CD4-positive, alpha-beta T cell (primary cell): ENCODE results near the gene ERN2. TPM values are rescaled to one million over a fixed set of nuclear protein-coding genes. Genes with fewer than 3 reads are reported as not detected.

ENCODE experiments used
- ATAC-seq: fragments of 200-7000 bp; cut with Tn5 transposase; one replicate; pipeline ENCODE4 v1.10.0; 2022; ENCODE audit warnings: mild to moderate bottlenecking; ENCODE audit not compliant: poor library complexity
- CTCF ChIA-PET: fragments of 350-600 bp; sonication (Branson Sonifier 250); formaldehyde crosslinking; loops from one replicate; lab custom pipeline; 2021; ENCODE audit warnings: antibody characterized with exemption, inconsistent platforms; lab: Charles Lee
- POLR2A ChIA-PET: fragments of 350-600 bp; sonication (Branson Sonifier 250); formaldehyde crosslinking; loops from one replicate; lab custom pipeline; 2021; ENCODE audit warnings: antibody characterized with exemption, inconsistent platforms; lab: Charles Lee
- DNase-seq, 14 experiments: peaks; one replicate each; pipeline ENCODE4 v3.0.0-alpha.2; 2013 to 2020; ENCODE audit warnings: mixed read lengths in 2 of 14
- H3K27ac ChIP-seq, 2 donors: one replicate each; pipeline versions ENCODE4 v1.5.1 to v1.7.0; 2013; ENCODE audit warnings: low read length in 2 of 2, low read depth in 1 of 2, mild to moderate bottlenecking in 1 of 2
- H3K27me3 ChIP-seq, 2 experiments: 1 replicate in 1 of 2; 2 replicates in 1 of 2; pipeline versions ENCODE4 v1.6.1 to v1.7.0; 2013; ENCODE audit warnings: low read length in 2 of 2, control low read depth in 1 of 2, mild to moderate bottlenecking in 1 of 2, moderate library complexity in 1 of 2; ENCODE audit not compliant: insufficient read depth in 2 of 2, control insufficient read depth in 1 of 2
- H3K36me3 ChIP-seq: one replicate; pipeline ENCODE4 v1.6.1; 2013; ENCODE audit warnings: low read length, control low read depth; ENCODE audit not compliant: insufficient read depth
- H3K4me1 ChIP-seq: one replicate; pipeline ENCODE4 v1.6.1; 2013; ENCODE audit warnings: low read length, control low read depth; ENCODE audit not compliant: insufficient read depth
- H3K4me3 ChIP-seq: one replicate; pipeline ENCODE4 v1.5.1; 2013; ENCODE audit warnings: mild to moderate bottlenecking, low read length, moderate library complexity
- H3K9me3 ChIP-seq, 2 experiments: 1 replicate in 1 of 2; 2 replicates in 1 of 2; pipeline versions ENCODE4 v1.6.1 to v1.7.0; 2013; ENCODE audit warnings: low read length in 2 of 2, mild to moderate bottlenecking in 2 of 2, control low read depth in 1 of 2, moderate library complexity in 1 of 2; ENCODE audit not compliant: control insufficient read depth in 1 of 2, insufficient read depth in 1 of 2
- H3K27ac Mint-ChIP-seq: one replicate; pipeline ENCODE4 v1.8.0; 2020; ENCODE audit warnings: mixed read lengths
- H3K27me3 Mint-ChIP-seq: one replicate; pipeline ENCODE4 v1.8.0; 2021; ENCODE audit warnings: mixed read lengths
- H3K36me3 Mint-ChIP-seq: one replicate; pipeline ENCODE4 v1.8.0; 2021; ENCODE audit warnings: low read depth, mixed read lengths
- H3K4me1 Mint-ChIP-seq: one replicate; pipeline ENCODE4 v1.8.0; 2021; ENCODE audit warnings: low read depth, mixed read lengths
- H3K4me3 Mint-ChIP-seq: one replicate; pipeline ENCODE4 v1.8.0; 2020; ENCODE audit warnings: mild to moderate bottlenecking, mixed read lengths
- H3K9me3 Mint-ChIP-seq: one replicate; pipeline ENCODE4 v1.8.0; 2020; ENCODE audit warnings: mixed read lengths
- CTCF ChIP-seq: fragments of 200-600 bp; IDR thresholded peaks from one replicate; pipeline ENCODE4 v1.8.0; 2022; ENCODE audit warnings: antibody characterized with exemption, mild to moderate bottlenecking
- intact Hi-C, 2 experiments: fragments of 100-400 bp; cut with DNase I in 1 of 2; cut with micrococcal nuclease in 1 of 2; formaldehyde crosslinking; loops; one replicate each; pipeline versions ENCODE4 v1.15.1 to v1.9.0; 2023 to 2025; cut with DNase I, micrococcal nuclease
- total RNA-seq, 174 experiments: library from RNA in 2 of 174; stranded (reverse) in 2 of 174; gene quantifications; one replicate each; pipeline ENCODE4 v1.2.3 and lab custom pipeline; 2021 to 2026

Gene ERN2
- total RNA-seq, 2 experiments from 2014 or later: not detected

GRCh38 chr16:23694265-23694643 is 18.8 kb downstream of the ERN2 start:
- TF ChIP-seq CTCF: no peak
- DNase-seq (no peak), ATAC-seq (no peak)
- no peak overlapping the region for H3K4me3 ChIP-seq
- intact Hi-C loops: no loop called here
- H3K4me1 ChIP-seq: peaks cover 14% of the 10 kb centered on the region
- H3K36me3 ChIP-seq: peaks cover 14% of the 10 kb centered on the region
- Mint-ChIP-seq H3K9me3 (no peaks in the 10 kb centered on the region), H3K36me3 (peaks cover 13% of the 10 kb centered on the region), H3K4me1 (peaks cover 5% of the 10 kb centered on the region), H3K27ac (no peak overlapping the region), H3K4me3 (no peak overlapping the region), H3K27me3 (no peaks in the 10 kb centered on the region)
- no peaks in the 10 kb centered on the region for H3K9me3 ChIP-seq
- ChIA-PET CTCF (no interaction called here), POLR2A (no interaction called here)
- H3K27me3 ChIP-seq: no peaks in the 10 kb centered on the region
- no peak overlapping the region for H3K27ac ChIP-seq

DNA sequence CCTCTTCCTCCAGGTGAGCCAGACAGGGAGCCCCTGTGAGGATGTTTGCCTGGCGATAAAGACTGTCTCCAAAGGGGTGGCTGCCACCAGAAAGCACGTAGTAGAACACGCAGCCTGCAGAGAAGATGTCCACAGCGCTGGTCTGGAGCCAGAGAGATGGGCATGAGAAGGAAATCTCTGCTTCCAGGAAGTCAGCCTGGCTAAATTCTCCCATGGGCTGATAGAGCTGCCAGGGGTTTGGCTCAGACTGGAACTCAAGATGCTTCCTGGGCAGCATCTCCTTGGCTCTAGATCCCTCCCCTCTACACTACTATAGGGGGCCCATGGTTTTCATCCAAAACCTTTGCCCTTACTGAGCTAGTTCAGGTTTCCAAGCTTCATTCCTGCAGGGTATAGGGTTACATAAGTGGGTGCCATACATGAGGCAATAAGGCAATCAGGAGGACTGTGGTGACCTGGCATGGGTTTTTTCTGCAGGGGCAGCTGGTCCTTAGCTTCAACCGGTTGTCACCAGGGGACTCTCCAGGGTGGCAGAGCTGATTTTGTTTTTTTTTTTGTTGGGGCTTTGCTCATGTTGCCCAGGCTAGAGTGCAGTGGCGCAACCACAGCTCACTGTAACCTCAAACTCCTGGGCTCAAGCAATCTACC is 20.7 kb downstream of the ERN2 start:
- Histone ChIP-seq H3K9me3 (no peaks in the 10 kb centered on the region), H3K4me1 (peaks cover 8% of the 10 kb centered on the region), H3K36me3 (peaks cover 30% of the 10 kb centered on the region), H3K27ac (no peak overlapping the region), H3K27me3 (no peaks in the 10 kb centered on the region), H3K4me3 (no peak overlapping the region)
- H3K36me3 Mint-ChIP-seq: peaks cover 32% of the 10 kb centered on the region
- no peak for TF ChIP-seq CTCF
- H3K27me3 Mint-ChIP-seq: no peaks in the 10 kb centered on the region
- ChIA-PET POLR2A (no interaction called here), CTCF (no interaction called here)
- intact Hi-C loops: no loop called here
- H3K4me1 Mint-ChIP-seq: peaks cover 5% of the 10 kb centered on the region
- DNase-seq (no peak), ATAC-seq (no peak)
- H3K27ac Mint-ChIP-seq: no peak overlapping the region
- no peak overlapping the region for H3K4me3 Mint-ChIP-seq
- no peaks in the 10 kb centered on the region for H3K9me3 Mint-ChIP-seq

DNA sequence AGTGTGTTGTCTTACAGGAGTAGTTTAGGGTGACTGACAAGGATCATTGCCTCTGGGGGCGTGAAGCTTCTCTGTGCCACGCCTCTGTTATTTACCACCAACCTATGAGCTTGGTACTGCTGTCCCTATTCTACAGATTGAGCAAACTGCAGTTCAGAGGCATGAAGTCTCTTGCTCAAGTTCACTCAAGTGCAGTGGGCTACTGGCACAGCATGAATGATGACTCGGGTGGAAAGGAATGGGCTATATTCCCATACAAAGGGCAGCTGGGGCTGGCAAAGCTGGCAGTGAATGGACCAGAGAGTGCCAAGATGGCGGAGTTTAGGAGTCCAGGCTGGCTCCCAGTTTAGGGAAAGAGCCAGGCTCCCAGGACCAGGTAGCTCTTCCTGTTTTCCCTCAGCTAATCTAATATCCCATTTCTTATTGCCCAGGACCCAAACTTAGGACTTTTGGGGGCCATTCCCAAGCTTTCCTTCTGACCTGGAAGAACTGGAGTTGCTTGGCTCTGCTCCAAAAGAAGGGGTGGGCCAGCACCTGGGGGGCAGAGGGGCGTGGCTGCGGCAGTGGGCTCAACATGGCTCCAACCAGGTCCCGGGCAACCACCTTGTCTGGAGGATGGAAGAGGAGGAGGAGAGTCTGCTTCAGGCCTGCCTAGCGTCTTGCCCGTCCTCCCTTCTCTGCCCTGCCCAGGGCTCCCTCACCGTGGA is 21.4 kb downstream of the ERN2 start:
- Mint-ChIP-seq H3K4me1 (peaks cover 5% of the 10 kb centered on the region), H3K27me3 (no peaks in the 10 kb centered on the region), H3K36me3 (peaks cover 39% of the 10 kb centered on the region), H3K27ac (no peak overlapping the region), H3K9me3 (no peaks in the 10 kb centered on the region), H3K4me3 (no peak overlapping the region)
- no peak overlapping the region for H3K27ac ChIP-seq
- no peak for ATAC-seq
- ChIA-PET POLR2A (no interaction called here), CTCF (no interaction called here)
- no peaks in the 10 kb centered on the region for H3K9me3 ChIP-seq
- H3K4me3 ChIP-seq: no peak overlapping the region
- DNase-seq: no peak
- no peaks in the 10 kb centered on the region for H3K27me3 ChIP-seq
- peaks cover 35% of the 10 kb centered on the region for H3K36me3 ChIP-seq
- no peak for TF ChIP-seq CTCF
- H3K4me1 ChIP-seq: peaks cover 8% of the 10 kb centered on the region
- intact Hi-C loops: no loop called here
